Endothelial cell of umbilical vein (primary cell): Measurements from ENCODE around the gene SAMD4A. TPM values are rescaled to one million over a fixed set of nuclear protein-coding genes. Genes with fewer than 3 reads are reported as not detected.

Experiments
- BruUV-seq: library from RNA; stranded (reverse); fragments of 400-500 nt; replicated peaks from 2 replicates; lab custom pipeline; 2021; lab: Mats Ljungman, UMichigan
- CTCF ChIA-PET: fragments of 300-600, 350-600 bp; sonication (Branson Sonifier 250); formaldehyde crosslinking; loops from one replicate; lab custom pipeline; 2021; ENCODE audit warnings: antibody characterized with exemption, inconsistent platforms; lab: Charles Lee
- POLR2A ChIA-PET: fragments of 300-600, 350-600 bp; sonication (Branson Sonifier 250); formaldehyde crosslinking; loops from one replicate; lab custom pipeline; 2021; ENCODE audit warnings: antibody characterized with exemption, inconsistent platforms; lab: Charles Lee
- DNase-seq: peaks from one replicate; pipeline ENCODE4 v3.0.0-alpha.2; 2011; ENCODE audit warnings: low read depth, low spot score
- FAIRE-seq: peaks from 2 replicates; lab custom pipeline; 2011; peaks lifted over from hg19 to GRCh38; lab: Jason Lieb, UNC
- H2AFZ ChIP-seq: 2 replicates; pipeline ENCODE4 v1.6.0; 2012; ENCODE audit warnings: low read depth, low read length, control low read depth, inconsistent platforms
- H3K27ac ChIP-seq: 2 replicates; pipeline ENCODE4 v1.5.1; 2011; ENCODE audit warnings: low read depth, mild to moderate bottlenecking, control low read depth, low read length, moderate library complexity; ENCODE audit not compliant: insufficient read depth
- H3K27me3 ChIP-seq, 2 experiments: 2 replicates each; pipeline versions ENCODE4 v1.6.0 to v1.6.1; 2011; ENCODE audit warnings: low read length in 2 of 2, mixed read lengths in 1 of 2; ENCODE audit not compliant: control insufficient read depth in 2 of 2, insufficient read depth in 2 of 2
- H3K36me3 ChIP-seq, 2 experiments: 2 replicates in 1 of 2; 3 replicates in 1 of 2; pipeline ENCODE4 v1.5.1; 2011; ENCODE audit warnings: low read length in 2 of 2, mild to moderate bottlenecking in 1 of 2, moderate library complexity in 1 of 2; ENCODE audit not compliant: control insufficient read depth in 2 of 2, insufficient read depth in 2 of 2; ENCODE audit errors: extremely low read depth in 1 of 2
- H3K4me1 ChIP-seq: 3 replicates; pipeline ENCODE4 v1.5.1; 2011; ENCODE audit warnings: mild to moderate bottlenecking, low read length; ENCODE audit not compliant: control insufficient read depth, insufficient read depth; ENCODE audit errors: extremely low read depth
- H3K4me2 ChIP-seq: 2 replicates; pipeline ENCODE4 v1.6.1; 2011; ENCODE audit warnings: low read length, control low read depth, mixed read lengths; ENCODE audit not compliant: insufficient read depth
- H3K4me3 ChIP-seq, 3 experiments: fragments of 200-600 bp in 1 of 3; sonication (generic), shearing (Covaris generic) in 1 of 3; replicated peaks in 1 of 3; 2 replicates each; pipeline ENCODE4 v1.5.1; 2011 to 2016; ENCODE audit warnings: control low read depth in 3 of 3, low read length in 3 of 3, mild to moderate bottlenecking in 2 of 3, inconsistent platforms in 1 of 3, low read depth in 1 of 3, moderate library complexity in 1 of 3; ENCODE audit not compliant: insufficient read depth in 1 of 3
- H3K79me2 ChIP-seq: 2 replicates; pipeline ENCODE4 v1.6.0; 2012; ENCODE audit warnings: low read length, inconsistent platforms; ENCODE audit not compliant: control insufficient read depth, insufficient read depth
- H3K9ac ChIP-seq: replicated peaks from 2 replicates; pipeline ENCODE3; 2011; ENCODE audit warnings: low read length, control low read depth; ENCODE audit not compliant: insufficient read depth; ENCODE audit errors: extremely low read depth
- H3K9me1 ChIP-seq: replicated peaks from 3 replicates; pipeline ENCODE4 v1.6.0; 2011; ENCODE audit warnings: mild to moderate bottlenecking, low read length; ENCODE audit not compliant: control insufficient read depth, insufficient read depth; ENCODE audit errors: extremely low read depth
- H3K9me3 ChIP-seq: replicated peaks from 2 replicates; pipeline ENCODE4 v1.5.1; 2012; ENCODE audit warnings: low read length, inconsistent platforms; ENCODE audit not compliant: control insufficient read depth, insufficient read depth
- H4K20me1 ChIP-seq: replicated peaks from 2 replicates; pipeline ENCODE3; 2011; ENCODE audit warnings: mild to moderate bottlenecking, low read length; ENCODE audit not compliant: control insufficient read depth, insufficient read depth; ENCODE audit errors: extremely low read depth
- EZH2 ChIP-seq: IDR thresholded peaks from 2 replicates; pipeline ENCODE4 v1.6.1; 2012; ENCODE audit warnings: borderline replicate concordance, low read depth, mild to moderate bottlenecking, moderate library complexity, low read length, inconsistent platforms; ENCODE audit not compliant: severe bottlenecking
- FOS ChIP-seq: IDR thresholded peaks from 2 replicates; pipeline ENCODE4 v1.6.1; 2011; ENCODE audit warnings: mild to moderate bottlenecking, low read length, moderate library complexity, borderline replicate concordance; ENCODE audit not compliant: insufficient read depth
- GATA2 ChIP-seq: IDR thresholded peaks from 2 replicates; pipeline ENCODE4 v1.7.0; 2011; ENCODE audit warnings: low read depth, mild to moderate bottlenecking, moderate library complexity, mixed read lengths, low read length; ENCODE audit not compliant: insufficient read length, insufficient read depth
- JUN ChIP-seq: IDR thresholded peaks from 2 replicates; pipeline ENCODE4 v1.6.1; 2011; ENCODE audit warnings: borderline replicate concordance, low read depth; ENCODE audit not compliant: insufficient read length, insufficient read depth
- MAX ChIP-seq: IDR thresholded peaks from 2 replicates; pipeline ENCODE4 v1.6.1; 2011; ENCODE audit not compliant: insufficient read depth, insufficient read length
- MYC ChIP-seq: IDR thresholded peaks from one replicate; pipeline ENCODE4 v1.6.1; 2011; ENCODE audit warnings: mild to moderate bottlenecking, low read depth, low read length
- POLR2A ChIP-seq: IDR thresholded peaks from 2 replicates; pipeline ENCODE4 v1.6.1; 2012; ENCODE audit warnings: low read depth, mild to moderate bottlenecking, control low read depth, low read length
- POLR2AphosphoS5 ChIP-seq: IDR thresholded peaks from 2 replicates; pipeline ENCODE4 v1.6.1; 2012; ENCODE audit warnings: low read depth, mild to moderate bottlenecking, control low read depth, low read length, moderate library complexity; ENCODE audit not compliant: insufficient read depth
- dilution Hi-C: fragments of 300-500 bp; cut with MboI; formaldehyde crosslinking; loops from one replicate; pipeline ENCODE4 v1.15.0; 2019; ENCODE audit warnings: low sequenced_read_pairs; ENCODE audit not compliant: extremely low pct_ligation_motif_present
- intact Hi-C: fragments of 100-400 bp; cut with micrococcal nuclease; formaldehyde crosslinking; loops from one replicate; pipeline ENCODE4 v1.10.0; 2022
- polyA plus RNA-seq, 4 experiments: library from polyadenylated mRNA; depleted of rRNA in 3 of 4; stranded (reverse) in 3 of 4; unstranded in 1 of 4; fragments of >200 nt; gene quantifications; 2 replicates each; pipeline versions ENCODE4 v1.2.1 to v1.2.3, GENCODE V29; 2011 to 2012; ENCODE audit warnings: missing spikeins in 1 of 4
- total RNA-seq: library from RNA; stranded (reverse); gene quantifications from 2 replicates; pipeline ENCODE4 v1.2.3, GENCODE V29; 2021
- TF ChIP-seq, protein P1 (sequence below), 2 donors: IDR thresholded peaks; 1 replicate in 1 of 2; 2 replicates in 1 of 2; pipeline ENCODE4 v1.5.1; 2011; ENCODE audit warnings: low read length in 2 of 2, mild to moderate bottlenecking in 2 of 2, moderate library complexity in 2 of 2, control low read depth in 1 of 2, inconsistent platforms in 1 of 2, low read depth in 1 of 2; ENCODE audit not compliant: insufficient read depth in 1 of 2; ENCODE audit errors: extremely low read depth in 1 of 2

The SAMD4A gene
- total and polyA plus RNA-seq, 2 donors (not counting 3 experiments of a cell fraction or from before 2014, with no cell fraction given) = 37.7 to 95.3 TPM

GRCh38 chr14:54609576-54609975 is 42.6 kb downstream of the SAMD4A start:
- DNase-seq (no peak), FAIRE-seq (no peak)
- H3K4me2 ChIP-seq = no peak overlapping the region
- no peaks in the 10 kb centered on the region for H3K27me3 ChIP-seq
- TF ChIP-seq EZH2 = no peak
- no peak for TF ChIP-seq MYC
- TF ChIP-seq GATA2 = no peak
- TF ChIP-seq MAX = no peak
- no peak for TF ChIP-seq POLR2A
- TF ChIP-seq FOS = no peak
- TF ChIP-seq JUN = no peak
- TF ChIP-seq POLR2AphosphoS5 = no peak
- TF ChIP-seq, protein P1, sequence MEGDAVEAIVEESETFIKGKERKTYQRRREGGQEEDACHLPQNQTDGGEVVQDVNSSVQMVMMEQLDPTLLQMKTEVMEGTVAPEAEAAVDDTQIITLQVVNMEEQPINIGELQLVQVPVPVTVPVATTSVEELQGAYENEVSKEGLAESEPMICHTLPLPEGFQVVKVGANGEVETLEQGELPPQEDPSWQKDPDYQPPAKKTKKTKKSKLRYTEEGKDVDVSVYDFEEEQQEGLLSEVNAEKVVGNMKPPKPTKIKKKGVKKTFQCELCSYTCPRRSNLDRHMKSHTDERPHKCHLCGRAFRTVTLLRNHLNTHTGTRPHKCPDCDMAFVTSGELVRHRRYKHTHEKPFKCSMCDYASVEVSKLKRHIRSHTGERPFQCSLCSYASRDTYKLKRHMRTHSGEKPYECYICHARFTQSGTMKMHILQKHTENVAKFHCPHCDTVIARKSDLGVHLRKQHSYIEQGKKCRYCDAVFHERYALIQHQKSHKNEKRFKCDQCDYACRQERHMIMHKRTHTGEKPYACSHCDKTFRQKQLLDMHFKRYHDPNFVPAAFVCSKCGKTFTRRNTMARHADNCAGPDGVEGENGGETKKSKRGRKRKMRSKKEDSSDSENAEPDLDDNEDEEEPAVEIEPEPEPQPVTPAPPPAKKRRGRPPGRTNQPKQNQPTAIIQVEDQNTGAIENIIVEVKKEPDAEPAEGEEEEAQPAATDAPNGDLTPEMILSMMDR (IDR thresholded peaks at IDR 0.05; ENCODE audit: extremely low read depth in 1 of 2, insufficient read depth in 1 of 2, low read depth in 1 of 2, low read length in 2 of 2) = no peak
- H2AFZ ChIP-seq = no peak overlapping the region
- H3K27ac ChIP-seq = no peak overlapping the region
- no peak overlapping the region for H3K9ac ChIP-seq
- intact Hi-C loops (no loop called here), dilution Hi-C loops (no loop called here)
- ChIA-PET POLR2A (interaction anchor here (0.9 kb wide), 1 partner anchor 44 kb away, joined by 3 read pairs; no protein-coding TSS in a partner anchor), CTCF (interaction anchor here (1.8 kb wide), 1 partner anchor 16 kb away, joined by 4 read pairs; no protein-coding TSS in a partner anchor)
- H3K4me1 ChIP-seq = no peaks in the 10 kb centered on the region
- H3K36me3 ChIP-seq = peaks cover 0 to 5% of the 10 kb centered on the region in 2 experiments
- H4K20me1 ChIP-seq = no peaks in the 10 kb centered on the region
- H3K4me3 ChIP-seq = no peak overlapping the region
- peaks cover 72% of the 10 kb centered on the region for H3K79me2 ChIP-seq
- no TSS peak for BruUV-seq
- H3K9me3 ChIP-seq = no peaks in the 10 kb centered on the region
- H3K9me1 ChIP-seq = no peaks in the 10 kb centered on the region
